GM12878 (cell line): Measurements from ENCODE around the gene GORASP2. TPM values are rescaled to one million over a fixed set of nuclear protein-coding genes. Genes with fewer than 3 reads are reported as not detected.

Experiments used
- ATAC-seq: fragments of 200-7000 bp; cut with Tn5 transposase; 3 replicates; pipeline ENCODE4 v1.9.1; 2020; ENCODE audit warnings: mild to moderate bottlenecking, moderate library complexity
- BruUV-seq: library from RNA; stranded (reverse); fragments of 400-500 nt; replicated peaks from 2 replicates; lab custom pipeline; 2021; lab: Mats Ljungman, UMichigan
- CTCF ChIA-PET: fragments of 300-600 bp; sonication (Branson Sonifier 250); formaldehyde crosslinking; extraction: SDS; loops from one replicate; lab custom pipeline; 2021; ENCODE audit warnings: inconsistent platforms; lab: Yijun Ruan, JAX
- POLR2A ChIA-PET: fragments of 350-600 bp; formaldehyde crosslinking; extraction: SDS; loops from one replicate; lab custom pipeline; 2021; ENCODE audit warnings: inconsistent platforms; lab: Charles Lee
- RAD21 ChIA-PET: fragments of 300-600 bp; sonication (Branson Sonifier 250); formaldehyde crosslinking; loops from one replicate; lab custom pipeline; 2023; ENCODE audit warnings: antibody characterized with exemption; ENCODE audit not compliant: unreplicated experiment; lab: Charles Lee
- SMC1A ChIA-PET: fragments of 300-600 bp; sonication (Branson Sonifier 250); formaldehyde crosslinking; loops from one replicate; lab custom pipeline; 2023; ENCODE audit not compliant: unreplicated experiment, uncharacterized antibody; lab: Charles Lee
- DNase-seq: peaks from one replicate; pipeline ENCODE4 v3.0.0-alpha.2; 2011; ENCODE audit warnings: low read depth, low spot score
- FAIRE-seq: peaks from 3 replicates; lab custom pipeline; 2011; peaks lifted over from hg19 to GRCh38; lab: Jason Lieb, UNC
- H2AFZ ChIP-seq: 2 replicates; pipeline ENCODE4 v1.6.0; 2011; ENCODE audit warnings: low read depth, low read length, control low read depth; ENCODE audit not compliant: control insufficient read depth
- H3K27ac ChIP-seq: 2 replicates; pipeline ENCODE4 v1.5.1; 2011; ENCODE audit warnings: control low read depth; ENCODE audit not compliant: control insufficient read depth, insufficient read depth
- H3K27me3 ChIP-seq, 2 experiments: replicated peaks in 1 of 2; 2 replicates each; pipeline versions ENCODE4 v1.6.0 to v1.6.1; 2011; ENCODE audit warnings: low read length in 1 of 2; ENCODE audit not compliant: control insufficient read depth in 2 of 2, insufficient read depth in 2 of 2
- H3K36me3 ChIP-seq, 2 experiments: 2 replicates each; pipeline ENCODE4 v1.5.1; 2011; ENCODE audit warnings: low read length in 1 of 2; ENCODE audit not compliant: control insufficient read depth in 2 of 2, insufficient read depth in 2 of 2
- H3K4me1 ChIP-seq: 2 replicates; pipeline ENCODE4 v1.6.1; 2011; ENCODE audit warnings: mild to moderate bottlenecking, low read length, moderate library complexity, mixed read lengths; ENCODE audit not compliant: control insufficient read depth, insufficient read depth
- H3K4me2 ChIP-seq: 2 replicates; pipeline ENCODE4 v1.6.0; 2011; ENCODE audit warnings: control low read depth; ENCODE audit not compliant: control insufficient read depth, insufficient read depth
- H3K4me3 ChIP-seq: fragments of 200-600 bp; sonication (generic); 2 replicates; pipeline ENCODE4 v1.5.1; 2016
- H3K79me2 ChIP-seq: 2 replicates; pipeline ENCODE4 v1.6.0; 2011; ENCODE audit warnings: low read length; ENCODE audit not compliant: control insufficient read depth, insufficient read depth
- H3K9ac ChIP-seq: 2 replicates; pipeline ENCODE4 v1.8.0; 2011; ENCODE audit warnings: low read length, control low read depth, mixed read lengths; ENCODE audit not compliant: control insufficient read depth, insufficient read depth
- H3K9me3 ChIP-seq: replicated peaks from 3 replicates; pipeline ENCODE4 v1.5.1; 2011; ENCODE audit warnings: mild to moderate bottlenecking, low read length; ENCODE audit not compliant: control insufficient read depth, insufficient read depth
- H4K20me1 ChIP-seq: 2 replicates; pipeline ENCODE4 v1.6.0; 2011; ENCODE audit not compliant: control insufficient read depth, insufficient read depth
- BCL11A ChIP-seq: IDR thresholded peaks from 2 replicates; pipeline ENCODE4 v1.6.1; 2011; ENCODE audit warnings: low read depth, low read length
- HDGF ChIP-seq: fragments of 450-650 bp; IDR thresholded peaks from 2 replicates; pipeline ENCODE4 v1.6.1; 2016; ENCODE audit warnings: antibody characterized with exemption
- SPI1 ChIP-seq: IDR thresholded peaks from 2 replicates; pipeline ENCODE4 v1.6.1; 2011; ENCODE audit warnings: low read depth, mild to moderate bottlenecking, low read length, moderate library complexity, borderline replicate concordance; ENCODE audit not compliant: insufficient read depth
- whole genome bisulfite sequencing: methylation state at CpG from one replicate; pipeline ENCODE4 v1.1.6; 2016; ENCODE audit warnings: low lambda C conversion rate; ENCODE audit not compliant: insufficient replicate concordance, insufficient coverage; ENCODE audit errors: missing lambda C conversion rate; 5-methylcytosine and 5-hydroxymethylcytosine counted together
- in situ Hi-C: fragments of 300-500 bp; cut with MboI; formaldehyde crosslinking; loops from 9 replicates; pipeline ENCODE4 v1.14.3; 2018; ENCODE audit warnings: mixed read lengths
- intact Hi-C: fragments of 100-400 bp; cut with micrococcal nuclease; formaldehyde crosslinking; loops from one replicate; pipeline ENCODE4 v1.14.2; 2022; ENCODE audit not compliant: unreplicated experiment
- polyA plus RNA-seq, 11 experiments: library from polyadenylated mRNA; depleted of rRNA in 4 of 11; unstranded in 6 of 11; stranded (reverse) in 5 of 11; fragments of >200 nt; fragmentation: Nextera tagmentation in 4 of 11; fragmentation: Illumina TruSeq in 1 of 11; extraction: Ambion mirVana in 4 of 11; extraction: Trizol in 1 of 11; gene quantifications; 1 replicate in 1 of 11; 2 replicates in 10 of 11; pipeline versions ENCODE4 v1.2.1 to v1.2.3, GENCODE V29; 2011 to 2016; ENCODE audit warnings: inconsistent platforms in 2 of 11, missing spikeins in 2 of 11, low read depth in 1 of 11
- total RNA-seq, 4 experiments: library from RNA; depleted of rRNA in 3 of 4; stranded (reverse); fragments of >200 nt in 3 of 4; fragmentation: Illumina TruSeq in 1 of 4; extraction: Trizol in 1 of 4; gene quantifications; 2 replicates each; pipeline versions ENCODE4 v1.2.1 to v1.2.3, GENCODE V29; 2013 to 2021

Gene GORASP2
- total and polyA plus RNA-seq, 10 of the 15 experiments (the other 5 are each of a cell fraction or from before 2014, with no cell fraction given) = 26.3 to 169 (median 103) TPM

DNA sequence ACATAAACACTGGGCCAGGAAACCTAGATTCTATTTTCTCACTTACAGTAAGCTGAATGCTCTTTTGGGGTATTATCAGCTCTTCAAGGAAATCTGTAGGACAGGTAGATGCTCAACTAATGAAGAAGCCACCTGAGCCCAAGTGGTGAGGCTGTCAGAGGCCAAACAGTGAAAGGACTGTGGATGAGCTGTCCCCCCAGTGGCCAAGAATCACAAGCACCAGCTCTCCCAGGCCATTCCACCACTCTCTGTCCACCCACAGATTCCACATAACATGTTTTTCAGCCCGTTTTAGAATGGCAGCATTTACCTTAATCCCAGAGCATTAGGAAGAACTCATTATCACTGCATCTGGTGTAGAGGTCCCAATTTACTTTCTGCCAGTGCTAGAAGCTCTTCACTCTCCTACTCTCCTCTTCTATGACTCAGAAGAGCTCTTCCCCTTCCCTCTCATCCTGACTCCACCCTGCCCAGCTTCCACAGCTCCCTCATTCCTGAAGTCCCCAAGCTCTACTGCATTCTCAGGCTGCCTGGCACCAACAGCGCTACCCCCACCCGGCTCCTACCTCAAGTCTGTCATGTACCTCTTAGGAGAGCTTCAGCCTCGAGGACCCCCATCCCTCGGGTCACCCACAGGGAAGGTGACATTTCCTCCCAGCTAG, 43.8 kb upstream of the GORASP2 start:
- no peaks in the 10 kb centered on the region for H3K4me1 ChIP-seq
- no peak overlapping the region for H3K4me2 ChIP-seq
- no peak for FAIRE-seq
- TF ChIP-seq HDGF = no peak
- TF ChIP-seq, all 136 proteins: peak for 0
- no TSS peak for BruUV-seq
- intact Hi-C loops = no loop called here
- no peak overlapping the region for H3K4me3 ChIP-seq
- ATAC-seq (no peak), DNase-seq (no peak)
- H3K9ac ChIP-seq = no peak overlapping the region
- H3K79me2 ChIP-seq = no peaks in the 10 kb centered on the region
- ChIA-PET SMC1A (interaction anchor here (0.7 to 1.0 kb wide), 3 partner anchors 11 to 21 kb away, joined by 3 read pairs; no protein-coding TSS in a partner anchor), CTCF (interaction anchor here (1.2 to 1.5 kb wide), 3 partner anchors 12 to 73 kb away, joined by 3 to 7 read pairs (median 3); no protein-coding TSS in a partner anchor), RAD21 (no interaction called here), POLR2A (no interaction called here)
- no peaks in the 10 kb centered on the region for H3K36me3 ChIP-seq
- no peaks in the 10 kb centered on the region for H4K20me1 ChIP-seq
- no peak overlapping the region for H3K27ac ChIP-seq
- 42% methylated on average over 5 of the region's 5 CpGs for WGBS
- in situ Hi-C loops = no loop called here
- H2AFZ ChIP-seq = no peak overlapping the region
- no peaks in the 10 kb centered on the region for H3K27me3 ChIP-seq
- no peaks in the 10 kb centered on the region for H3K9me3 ChIP-seq

- no peaks in the 10 kb centered on the region for H3K36me3 ChIP-seq
- ChIA-PET SMC1A (no interaction called here), CTCF (interaction anchor here (2.2 kb wide), 1 partner anchor 13 kb away, joined by 9 read pairs; no protein-coding TSS in a partner anchor), POLR2A (interaction anchor here (0.6 kb wide), 1 partner anchor 1267 kb away, joined by 3 read pairs; no protein-coding TSS in a partner anchor), RAD21 (no interaction called here)
- DNase-seq = no peak
- no peak for FAIRE-seq
- TF ChIP-seq BCL11A (no peak), SPI1 (no peak)
- H3K4me1 ChIP-seq = no peaks in the 10 kb centered on the region
- no peaks in the 10 kb centered on the region for H3K79me2 ChIP-seq
- no peak overlapping the region for H3K4me3 ChIP-seq
- H3K27ac ChIP-seq = no peak overlapping the region
- H3K27me3 ChIP-seq = no peaks in the 10 kb centered on the region
- H3K4me2 ChIP-seq = no peak overlapping the region
- ATAC-seq = peak; percentile 64
- BruUV-seq = no TSS peak
- no peak overlapping the region for H2AFZ ChIP-seq
- in situ Hi-C loops = no loop called here
- WGBS = 50% methylated on average over 1 of the region's 1 CpG
- no peaks in the 10 kb centered on the region for H3K9me3 ChIP-seq
- intact Hi-C loops = no loop called here
- no peaks in the 10 kb centered on the region for H4K20me1 ChIP-seq
- H3K9ac ChIP-seq = no peak overlapping the region
These were observed 42.7 kb upstream of the GORASP2 start for GRCh38 chr2:170886386-170886785.
